ENCODE data around the gene ARRDC4. TPM values are rescaled to one million over a fixed set of nuclear protein-coding genes. Genes with fewer than 3 reads are reported as not detected.
"Not testable (repeated sequence)": the region's sequence is repeated elsewhere in the genome, so short reads cannot be mapped to it uniquely, and the experiment has no call there.

ARRDC4 gene
- total RNA-seq, 1 donor from 2014 or later = 6.7 TPM

DNA sequence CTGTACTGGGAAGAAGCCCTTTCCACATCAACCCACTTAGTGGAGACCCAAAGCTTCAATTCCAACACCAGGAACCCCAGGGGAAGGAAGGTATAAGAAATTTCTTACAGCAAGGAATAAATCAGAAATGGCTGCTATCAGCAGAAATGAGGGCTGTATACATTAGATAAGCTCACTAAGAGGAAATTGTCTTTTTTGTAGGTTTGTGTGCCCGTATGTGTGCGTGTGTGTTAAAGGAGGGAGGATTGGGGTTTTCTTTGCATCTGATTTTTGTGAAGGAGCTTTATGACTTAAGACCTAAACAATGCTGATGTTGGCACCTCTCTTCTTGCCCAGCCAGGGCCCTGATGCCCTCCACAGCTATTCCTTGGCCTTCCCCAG is 18.6 kb downstream of the ARRDC4 start:
- Mint-ChIP-seq H3K36me3 (ENCODE audit: low read depth, unreplicated experiment) (no peaks in the 10 kb centered on the region), H3K4me1 (ENCODE audit: unreplicated experiment) (no peaks in the 10 kb centered on the region), H3K9me3 (ENCODE audit: unreplicated experiment) (no peaks in the 10 kb centered on the region), H3K27ac (ENCODE audit: unreplicated experiment) (no peak overlapping the region), H3K4me3 (ENCODE audit: unreplicated experiment) (no peak overlapping the region), H3K27me3 (ENCODE audit: unreplicated experiment) (no peaks in the 10 kb centered on the region)
- no peak for DNase-seq (ENCODE audit: low spot score)
- TF ChIP-seq CTCF (IDR thresholded peaks at IDR 0.05; ENCODE audit: unreplicated experiment) = no peak

DNA sequence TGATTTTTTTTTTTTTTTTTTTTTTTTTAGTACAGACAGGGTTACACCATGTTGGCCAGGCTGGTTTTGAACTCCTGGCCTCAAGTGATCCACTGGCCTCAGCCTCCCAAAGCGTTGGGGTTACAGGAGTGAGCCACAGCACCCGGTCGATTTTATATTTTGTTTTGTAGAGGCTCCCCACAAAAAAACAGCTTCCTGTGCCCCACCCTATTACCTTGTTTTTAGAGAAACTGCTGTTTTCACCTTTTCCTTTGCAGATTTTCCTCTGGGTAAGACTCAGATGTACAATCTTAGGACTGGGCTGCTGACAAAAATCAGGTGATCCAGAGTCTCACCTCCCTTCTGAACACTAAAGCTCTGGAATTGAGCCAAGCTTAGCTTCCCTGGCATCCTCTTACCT is 20.6 kb downstream of the ARRDC4 start:
- Mint-ChIP-seq H3K27ac (ENCODE audit: unreplicated experiment) (no peak overlapping the region), H3K9me3 (ENCODE audit: unreplicated experiment) (peaks cover under 1% of the 10 kb centered on the region), H3K4me1 (ENCODE audit: unreplicated experiment) (no peaks in the 10 kb centered on the region), H3K4me3 (ENCODE audit: unreplicated experiment) (no peak overlapping the region), H3K36me3 (ENCODE audit: low read depth, unreplicated experiment) (no peaks in the 10 kb centered on the region), H3K27me3 (ENCODE audit: unreplicated experiment) (no peaks in the 10 kb centered on the region)
- no peak for DNase-seq (ENCODE audit: low spot score)
- no peak for TF ChIP-seq CTCF (IDR thresholded peaks at IDR 0.05; ENCODE audit: unreplicated experiment)

- Mint-ChIP-seq H3K27me3 (ENCODE audit: unreplicated experiment) (no peaks in the 10 kb centered on the region), H3K4me1 (ENCODE audit: unreplicated experiment) (no peaks in the 10 kb centered on the region), H3K4me3 (ENCODE audit: unreplicated experiment) (no peak overlapping the region), H3K27ac (ENCODE audit: unreplicated experiment) (no peak overlapping the region), H3K9me3 (ENCODE audit: unreplicated experiment) (peaks cover 6% of the 10 kb centered on the region), H3K36me3 (ENCODE audit: low read depth, unreplicated experiment) (peaks cover 6% of the 10 kb centered on the region)
- DNase-seq (ENCODE audit: low spot score) = no peak
- TF ChIP-seq CTCF (IDR thresholded peaks at IDR 0.05; ENCODE audit: unreplicated experiment) = no peak
Observed at GRCh38 chr15:97981758-97982157, 21.3 kb downstream of the ARRDC4 start.

DNA sequence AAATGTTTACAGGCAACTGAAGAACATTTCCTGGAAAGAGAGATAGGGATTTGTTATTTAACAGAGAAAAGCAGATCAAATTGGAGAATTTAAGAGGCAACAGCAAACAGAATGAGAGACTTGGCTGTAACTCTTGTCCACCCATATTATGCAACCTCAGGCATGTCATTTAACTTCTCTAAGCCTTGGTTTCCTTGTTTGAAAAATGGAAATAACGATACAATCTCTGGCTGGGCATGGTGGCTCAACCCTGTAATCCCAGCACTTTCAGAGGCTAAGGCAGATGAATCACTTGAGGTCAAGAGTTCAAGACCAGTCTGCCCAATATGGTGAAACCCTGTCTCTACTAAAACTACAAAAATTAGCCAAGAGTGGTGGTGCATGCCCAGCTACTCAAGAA is 23.7 kb downstream of the ARRDC4 start:
- Mint-ChIP-seq H3K4me1 (ENCODE audit: unreplicated experiment) (no peaks in the 10 kb centered on the region), H3K36me3 (ENCODE audit: low read depth, unreplicated experiment) (peaks cover 6% of the 10 kb centered on the region)

DNA sequence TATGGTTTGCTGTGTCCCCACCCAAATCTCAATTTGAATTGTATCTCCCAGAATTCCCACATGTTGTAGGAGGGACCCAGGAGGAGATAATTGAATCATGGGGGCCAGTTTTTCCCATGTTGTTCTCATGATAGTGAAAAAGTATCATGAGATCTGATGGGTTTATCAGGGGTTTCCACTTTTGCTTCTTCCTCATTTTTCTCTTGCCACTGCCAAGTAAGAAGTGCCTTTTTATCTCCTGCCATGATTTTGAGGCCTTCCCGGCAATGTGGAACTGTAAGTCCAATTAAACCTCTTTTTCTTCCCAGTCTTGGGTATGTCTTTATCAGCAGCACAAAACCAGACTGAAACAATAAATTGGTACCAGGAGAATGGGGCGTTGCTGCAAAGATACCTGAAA is 25.5 kb downstream of the ARRDC4 start:
- H3K27me3 Mint-ChIP-seq (ENCODE audit: unreplicated experiment); H3K4me1 Mint-ChIP-seq (ENCODE audit: unreplicated experiment); H3K4me3 Mint-ChIP-seq (ENCODE audit: unreplicated experiment); H3K36me3 Mint-ChIP-seq (ENCODE audit: low read depth, unreplicated experiment); H3K27ac Mint-ChIP-seq (ENCODE audit: unreplicated experiment); DNase-seq (ENCODE audit: low spot score): not testable (repeated sequence)
- H3K9me3 Mint-ChIP-seq (ENCODE audit: unreplicated experiment) = peaks cover 10% of the 10 kb centered on the region

More for the DNA sequence above, 23.7 kb downstream of the ARRDC4 start:
- TF ChIP-seq CTCF (IDR thresholded peaks at IDR 0.05; ENCODE audit: unreplicated experiment) = no peak
- no peak overlapping the region for H3K27ac Mint-ChIP-seq (ENCODE audit: unreplicated experiment)
- peaks cover 10% of the 10 kb centered on the region for H3K9me3 Mint-ChIP-seq (ENCODE audit: unreplicated experiment)
- no peaks in the 10 kb centered on the region for H3K27me3 Mint-ChIP-seq (ENCODE audit: unreplicated experiment)
- no peak overlapping the region for H3K4me3 Mint-ChIP-seq (ENCODE audit: unreplicated experiment)
- DNase-seq (ENCODE audit: low spot score) = no peak

DNA sequence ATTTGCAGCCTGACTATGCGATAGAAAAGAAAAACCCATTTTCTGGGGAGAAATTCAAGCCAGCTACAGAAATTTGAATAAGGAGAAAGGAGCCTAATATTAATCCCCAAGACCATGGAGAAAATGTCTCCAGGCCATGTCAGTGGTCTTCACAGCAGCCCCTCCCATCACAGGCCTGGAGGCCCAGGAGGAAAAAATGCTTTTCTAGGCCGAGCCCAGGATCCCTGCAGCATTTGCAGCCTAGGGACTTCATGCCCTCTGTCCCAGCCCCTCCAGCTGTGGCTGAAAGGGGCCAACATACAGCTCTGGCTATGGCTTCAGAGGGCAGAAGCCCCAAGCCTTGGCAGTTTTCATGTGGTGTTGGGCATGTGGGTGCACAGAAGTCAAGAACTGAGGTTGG is 26.3 kb downstream of the ARRDC4 start:
- H3K9me3 Mint-ChIP-seq (ENCODE audit: unreplicated experiment) = peaks cover 10% of the 10 kb centered on the region
- H3K4me3 Mint-ChIP-seq (ENCODE audit: unreplicated experiment) = no peak overlapping the region
- peaks cover 6% of the 10 kb centered on the region for H3K36me3 Mint-ChIP-seq (ENCODE audit: low read depth, unreplicated experiment)

More for the DNA sequence above, 26.3 kb downstream of the ARRDC4 start:
- Mint-ChIP-seq H3K27ac (ENCODE audit: unreplicated experiment) (no peak overlapping the region), H3K4me1 (ENCODE audit: unreplicated experiment) (no peaks in the 10 kb centered on the region), H3K27me3 (ENCODE audit: unreplicated experiment) (no peaks in the 10 kb centered on the region)
- DNase-seq (ENCODE audit: low spot score) = no peak
- TF ChIP-seq CTCF (IDR thresholded peaks at IDR 0.05; ENCODE audit: unreplicated experiment) = no peak
